ENCODE data around the gene CHST3. TPM values are rescaled to one million over a fixed set of nuclear protein-coding genes. Genes with fewer than 3 reads are reported as not detected.

CHST3 gene
- total RNA-seq, 2 donors from 2014 or later: 12.9 to 40.8 TPM

DNA sequence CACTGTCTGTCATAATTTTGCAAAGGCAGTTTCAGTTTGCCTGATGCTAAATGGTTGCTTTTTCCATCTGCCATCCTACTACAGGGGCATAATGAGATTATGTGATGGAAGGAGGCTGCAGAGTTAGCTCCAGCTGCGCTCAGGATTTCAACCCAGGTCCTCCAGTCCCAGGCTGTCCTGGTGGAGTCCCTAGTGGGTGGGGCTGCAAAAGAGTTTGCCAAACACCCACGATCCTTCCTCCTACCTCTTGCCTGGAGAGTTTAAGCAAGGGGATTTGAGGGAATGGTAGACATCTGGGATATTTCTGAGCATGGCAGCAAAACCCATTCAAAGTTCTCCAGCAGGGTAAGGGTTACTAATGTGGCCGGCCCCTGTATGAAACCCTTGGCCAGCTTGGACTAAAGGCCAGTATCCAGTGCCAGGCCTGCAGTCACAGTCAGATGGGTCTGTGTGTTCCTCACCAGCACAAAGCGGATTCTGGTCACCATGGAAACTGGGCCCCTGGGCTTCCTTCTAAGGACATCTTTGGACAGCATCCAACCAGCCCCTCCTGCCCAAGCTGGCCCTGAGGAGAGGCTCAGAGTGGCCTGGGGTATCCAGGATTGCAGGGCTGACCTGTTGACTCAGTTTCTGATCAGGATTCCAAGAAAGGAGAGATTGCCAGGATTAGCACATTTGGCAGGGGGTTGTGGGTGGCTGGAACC, 42.7 kb upstream of the CHST3 start:
- H3K9me3 Mint-ChIP-seq: peaks cover 21% of the 10 kb centered on the region
- 52 to 84% methylated on average over 3 to 4 of the region's 4 CpGs for WGBS, 2 experiments (ENCODE audit: insufficient coverage in 1 of 2, insufficient read length in 1 of 2)
- H3K27ac Mint-ChIP-seq: no peak overlapping the region
- H3K36me3 Mint-ChIP-seq (ENCODE audit: low read depth): no peaks in the 10 kb centered on the region
- H3K9ac ChIP-seq (ENCODE audit: extremely low read depth, low read length, poor library complexity, severe bottlenecking): no peak overlapping the region
- DNase-seq: no peak
- peaks cover 4% of the 10 kb centered on the region for H3K27me3 Mint-ChIP-seq (ENCODE audit: insufficient read depth)
- H3K27me3 ChIP-seq (ENCODE audit: control insufficient read depth, insufficient read depth, low read length, poor library complexity, severe bottlenecking): no peaks in the 10 kb centered on the region
- H3K4me3 ChIP-seq (ENCODE audit: low read length): no peak overlapping the region
- H3K4me1 Mint-ChIP-seq: peaks cover 6% of the 10 kb centered on the region
- no peaks in the 10 kb centered on the region for H3K4me1 ChIP-seq (ENCODE audit: control insufficient read depth, insufficient read depth, low read length)
- no peaks in the 10 kb centered on the region for H3K36me3 ChIP-seq (ENCODE audit: control insufficient read depth, insufficient read depth, low read length)
- TF ChIP-seq, protein P1, sequence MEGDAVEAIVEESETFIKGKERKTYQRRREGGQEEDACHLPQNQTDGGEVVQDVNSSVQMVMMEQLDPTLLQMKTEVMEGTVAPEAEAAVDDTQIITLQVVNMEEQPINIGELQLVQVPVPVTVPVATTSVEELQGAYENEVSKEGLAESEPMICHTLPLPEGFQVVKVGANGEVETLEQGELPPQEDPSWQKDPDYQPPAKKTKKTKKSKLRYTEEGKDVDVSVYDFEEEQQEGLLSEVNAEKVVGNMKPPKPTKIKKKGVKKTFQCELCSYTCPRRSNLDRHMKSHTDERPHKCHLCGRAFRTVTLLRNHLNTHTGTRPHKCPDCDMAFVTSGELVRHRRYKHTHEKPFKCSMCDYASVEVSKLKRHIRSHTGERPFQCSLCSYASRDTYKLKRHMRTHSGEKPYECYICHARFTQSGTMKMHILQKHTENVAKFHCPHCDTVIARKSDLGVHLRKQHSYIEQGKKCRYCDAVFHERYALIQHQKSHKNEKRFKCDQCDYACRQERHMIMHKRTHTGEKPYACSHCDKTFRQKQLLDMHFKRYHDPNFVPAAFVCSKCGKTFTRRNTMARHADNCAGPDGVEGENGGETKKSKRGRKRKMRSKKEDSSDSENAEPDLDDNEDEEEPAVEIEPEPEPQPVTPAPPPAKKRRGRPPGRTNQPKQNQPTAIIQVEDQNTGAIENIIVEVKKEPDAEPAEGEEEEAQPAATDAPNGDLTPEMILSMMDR (conservative IDR thresholded peaks at IDR 0.05): no peak
- no peak overlapping the region for H3K4me3 Mint-ChIP-seq
- no peak overlapping the region for H3K27ac ChIP-seq (ENCODE audit: low read depth, low read length)
- peaks cover 19% of the 10 kb centered on the region for H3K9me3 ChIP-seq (ENCODE audit: control insufficient read depth, low read length)

DNA sequence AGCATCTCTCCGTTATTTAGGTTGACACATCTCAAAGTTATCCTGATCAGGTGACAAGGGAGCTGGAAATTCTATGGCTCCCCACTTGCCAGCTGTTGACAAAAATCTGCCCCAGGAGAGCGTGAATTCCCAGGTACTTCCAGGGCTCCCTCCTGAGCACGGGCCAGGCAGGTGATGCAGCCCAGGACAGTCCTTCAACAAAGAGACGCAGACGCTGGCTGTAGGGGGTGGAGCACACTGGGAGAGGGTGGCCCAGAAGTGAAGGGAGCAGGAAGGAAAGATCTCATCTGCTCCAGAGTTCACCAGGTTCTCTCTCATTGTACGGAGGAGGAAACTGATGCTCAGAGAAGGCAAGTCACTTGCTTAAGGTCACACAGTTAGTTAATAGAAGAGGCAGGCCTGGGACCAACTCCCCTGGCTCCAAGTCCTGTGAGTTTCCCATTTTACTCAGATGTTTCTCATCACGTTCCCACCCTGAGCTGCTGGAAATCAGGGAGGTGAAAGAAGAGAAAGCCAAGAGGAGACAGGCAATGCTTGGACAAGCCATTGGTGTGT, 41.0 kb upstream of the CHST3 start:
- peak; percentile 67 for DNase-seq
- Histone ChIP-seq H3K4me3 (ENCODE audit: low read length) (no peak overlapping the region), H3K27ac (ENCODE audit: low read depth, low read length) (no peak overlapping the region), H3K9ac (ENCODE audit: extremely low read depth, low read length, poor library complexity, severe bottlenecking) (no peak overlapping the region), H3K4me1 (ENCODE audit: control insufficient read depth, insufficient read depth, low read length) (no peaks in the 10 kb centered on the region), H3K27me3 (ENCODE audit: control insufficient read depth, insufficient read depth, low read length, poor library complexity, severe bottlenecking) (no peaks in the 10 kb centered on the region), H3K36me3 (ENCODE audit: control insufficient read depth, insufficient read depth, low read length) (no peaks in the 10 kb centered on the region), H3K9me3 (ENCODE audit: control insufficient read depth, low read length) (peaks cover 2% of the 10 kb centered on the region)
- no peak overlapping the region for H3K4me3 Mint-ChIP-seq
- H3K4me1 Mint-ChIP-seq: peaks cover 6% of the 10 kb centered on the region
- WGBS, 2 experiments (ENCODE audit: insufficient coverage in 1 of 2, insufficient read length in 1 of 2): 84 to 89% methylated on average over 4 to 7 of the region's 7 CpGs
- H3K9me3 Mint-ChIP-seq: peaks cover 8% of the 10 kb centered on the region
- no peaks in the 10 kb centered on the region for H3K36me3 Mint-ChIP-seq (ENCODE audit: low read depth)
- TF ChIP-seq, protein P1 (conservative IDR thresholded peaks at IDR 0.05): no peak
- H3K27ac Mint-ChIP-seq: no peak overlapping the region
- H3K27me3 Mint-ChIP-seq (ENCODE audit: insufficient read depth): peaks cover 6% of the 10 kb centered on the region

DNA sequence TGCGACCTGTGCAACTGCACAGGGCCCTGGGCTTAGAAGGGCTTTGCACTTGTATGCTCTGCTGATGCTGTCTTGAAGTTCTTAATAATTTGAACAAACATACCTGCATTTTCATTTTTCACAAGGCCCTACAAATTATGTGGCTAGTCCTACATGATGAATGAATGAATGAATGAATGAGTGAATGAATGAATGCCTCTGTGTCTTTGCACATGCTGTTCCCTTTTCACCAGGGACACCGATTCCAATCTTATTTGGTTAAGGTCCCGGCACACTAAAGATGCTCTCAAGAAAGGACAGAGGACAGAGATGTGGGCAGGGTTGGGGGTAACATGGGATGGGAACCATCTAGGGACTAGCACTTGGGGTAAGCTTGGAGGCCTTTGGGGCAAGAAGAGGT, 39.4 kb upstream of the CHST3 start:
- no peak for DNase-seq
- H3K4me1 ChIP-seq (ENCODE audit: control insufficient read depth, insufficient read depth, low read length): no peaks in the 10 kb centered on the region
- Mint-ChIP-seq H3K27ac (no peak overlapping the region), H3K9me3 (peaks cover 5% of the 10 kb centered on the region), H3K27me3 (ENCODE audit: insufficient read depth) (peaks cover 6% of the 10 kb centered on the region), H3K36me3 (ENCODE audit: low read depth) (no peaks in the 10 kb centered on the region), H3K4me1 (peaks cover 6% of the 10 kb centered on the region), H3K4me3 (no peak overlapping the region)
- no peak overlapping the region for H3K4me3 ChIP-seq (ENCODE audit: low read length)
- TF ChIP-seq, protein P1 (conservative IDR thresholded peaks at IDR 0.05): no peak
- no peaks in the 10 kb centered on the region for H3K36me3 ChIP-seq (ENCODE audit: control insufficient read depth, insufficient read depth, low read length)
- 93 to 96% methylated on average over 3 of the region's 3 CpGs for WGBS, 2 experiments (ENCODE audit: insufficient coverage in 1 of 2, insufficient read length in 1 of 2)
- H3K9ac ChIP-seq (ENCODE audit: extremely low read depth, low read length, poor library complexity, severe bottlenecking): no peak overlapping the region
- H3K27ac ChIP-seq (ENCODE audit: low read depth, low read length): no peak overlapping the region
- H3K27me3 ChIP-seq (ENCODE audit: control insufficient read depth, insufficient read depth, low read length, poor library complexity, severe bottlenecking): no peaks in the 10 kb centered on the region
- H3K9me3 ChIP-seq (ENCODE audit: control insufficient read depth, low read length): no peaks in the 10 kb centered on the region
